Loucy (cell line): ENCODE measurements around the gene MCM9.

Source experiments
- H2AFZ ChIP-seq: fragments of 200-600 bp; sonication (generic); 2 replicates; pipeline ENCODE4 v1.6.0; 2016; ENCODE audit warnings: antibody characterized with exemption, mild to moderate bottlenecking, low read length, moderate library complexity
- H3F3A ChIP-seq: fragments of 200-600 bp; 2 replicates; pipeline ENCODE4 v1.6.0; 2016; ENCODE audit warnings: antibody characterized with exemption, low read depth, mild to moderate bottlenecking
- H3K27me3 ChIP-seq: fragments of 200-600 bp; sonication (generic); 2 replicates; pipeline ENCODE4 v1.6.1; 2014; ENCODE audit warnings: low read length, mild to moderate bottlenecking; ENCODE audit not compliant: insufficient read depth, poor library complexity, severe bottlenecking
- H3K36me3 ChIP-seq: fragments of 200-600 bp; sonication (generic); 2 replicates; pipeline ENCODE4 v1.6.1; 2016; ENCODE audit warnings: low read length; ENCODE audit not compliant: insufficient read depth
- H3K4me1 ChIP-seq: fragments of 200-600 bp; sonication (generic); 2 replicates; pipeline ENCODE4 v1.5.1; 2014; ENCODE audit warnings: low read length, mild to moderate bottlenecking; ENCODE audit not compliant: insufficient read depth, poor library complexity, severe bottlenecking
- H3K4me2 ChIP-seq: fragments of 200-600 bp; sonication (generic); 2 replicates; pipeline ENCODE4 v1.6.0; 2014; ENCODE audit warnings: antibody characterized with exemption, low read length, low read depth, mild to moderate bottlenecking; ENCODE audit not compliant: poor library complexity, severe bottlenecking
- H3K4me3 ChIP-seq: fragments of 200-600 bp; sonication (generic); 2 replicates; pipeline ENCODE4 v1.5.1; 2014; ENCODE audit warnings: low read length, mild to moderate bottlenecking, mixed read lengths; ENCODE audit not compliant: poor library complexity, severe bottlenecking
- H3K79me2 ChIP-seq: fragments of 200-600 bp; sonication (generic); 2 replicates; pipeline ENCODE4 v1.6.1; 2014; ENCODE audit warnings: low read length; ENCODE audit not compliant: insufficient read depth
- H3K9ac ChIP-seq: fragments of 200-600 bp; sonication (generic); 2 replicates; pipeline ENCODE4 v1.6.0; 2014; ENCODE audit warnings: mild to moderate bottlenecking, low read depth, low read length, moderate library complexity; ENCODE audit not compliant: poor library complexity, severe bottlenecking
- H3K9me2 ChIP-seq: fragments of 200-600 bp; sonication (generic); replicated peaks from 2 replicates; pipeline ENCODE4 v1.6.1; 2016; ENCODE audit warnings: low read depth, low read length, mixed read lengths
- H3K9me3 ChIP-seq: fragments of 200-600 bp; sonication (generic); 2 replicates; pipeline ENCODE4 v1.6.1; 2014; ENCODE audit warnings: mild to moderate bottlenecking, antibody characterized with exemption, low read length, low read depth; ENCODE audit not compliant: insufficient read depth
- H4K20me1 ChIP-seq: fragments of 200-600 bp; sonication (generic); 2 replicates; pipeline ENCODE4 v1.6.0; 2014; ENCODE audit warnings: antibody characterized with exemption, low read length, mild to moderate bottlenecking; ENCODE audit not compliant: insufficient read depth, poor library complexity, severe bottlenecking
- CTCF ChIP-seq: fragments of 200-600 bp; sonication (generic); conservative IDR thresholded peaks from 2 replicates; pipeline ENCODE4 v1.5.1; 2014; ENCODE audit warnings: mild to moderate bottlenecking, antibody characterized with exemption, low read length
- EZH2phosphoT487 ChIP-seq: fragments of 200-600 bp; IDR thresholded peaks from 2 replicates; pipeline ENCODE4 v1.6.1; 2018; ENCODE audit warnings: antibody characterized with exemption, mild to moderate bottlenecking, moderate library complexity, borderline replicate concordance

MCM9 gene

GRCh38 chr6:118783931-118784550 lies 150.9 kb downstream of the MCM9 start:
- H3K9me2 ChIP-seq, result no peaks in the 10 kb centered on the region
- H4K20me1 ChIP-seq, result no peaks in the 10 kb centered on the region
- TF ChIP-seq EZH2phosphoT487, result no peak
- no peak for TF ChIP-seq CTCF
- H3K27me3 ChIP-seq, result no peaks in the 10 kb centered on the region
- no peaks in the 10 kb centered on the region for H3F3A ChIP-seq
- H3K36me3 ChIP-seq, result no peaks in the 10 kb centered on the region
- H3K4me2 ChIP-seq, result no peak overlapping the region
- H3K9me3 ChIP-seq, result no peaks in the 10 kb centered on the region
- H3K9ac ChIP-seq, result no peak overlapping the region
- H2AFZ ChIP-seq, result no peak overlapping the region
- H3K4me3 ChIP-seq, result no peak overlapping the region
- H3K79me2 ChIP-seq, result no peaks in the 10 kb centered on the region
- H3K4me1 ChIP-seq, result peaks cover 9% of the 10 kb centered on the region

GRCh38 chr6:118782651-118783050 lies 152.3 kb downstream of the MCM9 start:
- no peak overlapping the region for H3K9ac ChIP-seq
- no peaks in the 10 kb centered on the region for H4K20me1 ChIP-seq
- H3K27me3 ChIP-seq, result no peaks in the 10 kb centered on the region
- no peaks in the 10 kb centered on the region for H3K79me2 ChIP-seq
- no peaks in the 10 kb centered on the region for H3K36me3 ChIP-seq
- H2AFZ ChIP-seq, result no peak overlapping the region
- TF ChIP-seq EZH2phosphoT487, result no peak
- no peak for TF ChIP-seq CTCF
- H3F3A ChIP-seq, result no peaks in the 10 kb centered on the region
- H3K4me2 ChIP-seq, result no peak overlapping the region
- H3K4me3 ChIP-seq, result no peak overlapping the region
- H3K4me1 ChIP-seq, result peaks cover 2% of the 10 kb centered on the region
- H3K9me3 ChIP-seq, result no peaks in the 10 kb centered on the region
- H3K9me2 ChIP-seq, result no peaks in the 10 kb centered on the region

- Histone ChIP-seq H3F3A (no peaks in the 10 kb centered on the region), H3K9ac (no peak overlapping the region), H3K9me2 (no peaks in the 10 kb centered on the region), H3K4me3 (no peak overlapping the region), H4K20me1 (no peaks in the 10 kb centered on the region), H3K9me3 (no peaks in the 10 kb centered on the region), H3K4me1 (peaks cover 7% of the 10 kb centered on the region), H3K36me3 (no peaks in the 10 kb centered on the region), H2AFZ (no peak overlapping the region), H3K27me3 (no peaks in the 10 kb centered on the region), H3K79me2 (no peaks in the 10 kb centered on the region), H3K4me2 (no peak overlapping the region)
- TF ChIP-seq CTCF (no peak), EZH2phosphoT487 (no peak)
These were observed 153.1 kb downstream of the MCM9 start for GRCh38 chr6:118781897-118782296.
